ENCODE measurements around the gene PPCDC. TPM values are rescaled to one million over a fixed set of nuclear protein-coding genes. Genes with fewer than 3 reads are reported as not detected.
"Not testable (repeated sequence)": the region's sequence is repeated elsewhere in the genome, so short reads cannot be mapped to it uniquely, and the experiment has no call there.

PPCDC gene
- total RNA-seq, 4 donors from 2014 or later = 8.4 to 63.5 (median 20.5) TPM

DNA sequence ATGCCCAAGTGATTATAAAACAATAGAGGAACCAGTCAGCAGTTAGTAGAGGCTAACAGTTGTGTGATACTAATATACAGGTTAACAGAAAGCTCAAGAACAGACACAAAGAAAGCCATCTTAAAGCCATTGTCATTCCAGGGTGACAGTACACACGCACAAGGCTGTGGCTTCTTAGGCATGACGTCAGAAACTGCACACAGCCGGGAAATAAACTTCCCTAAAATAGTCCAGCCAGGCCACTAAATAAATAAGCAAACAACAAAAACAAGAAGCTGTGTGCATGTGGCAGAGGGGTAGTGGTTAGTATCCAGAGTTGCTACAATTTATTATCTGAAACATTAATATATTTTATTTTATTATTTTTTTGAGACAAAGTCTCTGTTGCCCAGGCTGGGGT is 49.8 kb downstream of the PPCDC start:
- no peak overlapping the region for H3K27ac ChIP-seq
- DNase-seq = peak in 1 of 3 donors; percentile 52
- peaks cover 0 to 6% (median 0%) of the 10 kb centered on the region in 4 donors for H3K4me1 ChIP-seq

DNA sequence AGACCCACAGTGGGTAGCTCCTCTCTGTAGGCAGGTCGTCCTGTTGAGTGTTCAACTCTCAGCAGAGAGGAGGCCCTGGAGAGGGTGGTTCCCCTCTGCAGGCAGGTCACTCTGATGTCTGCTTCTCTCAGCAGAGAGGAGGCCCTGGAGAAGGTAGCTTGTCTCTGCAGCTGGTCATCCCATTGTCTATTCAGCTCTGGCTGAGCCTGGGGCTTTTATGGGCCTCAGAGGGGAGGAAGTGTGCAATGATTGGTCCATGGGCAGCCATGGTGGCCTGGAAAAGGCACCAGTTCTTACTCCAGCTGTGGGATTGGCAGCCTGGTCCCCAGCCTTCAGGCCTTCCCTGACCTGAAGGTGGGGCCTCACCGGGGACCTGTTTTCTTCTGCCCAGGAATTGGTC is 52.9 kb downstream of the PPCDC start:
- peaks cover 0 to 5% (median 0%) of the 10 kb centered on the region in 4 donors for H3K9me3 ChIP-seq
- no peaks in the 10 kb centered on the region for H3K36me3 ChIP-seq
- no peaks in the 10 kb centered on the region for H3K27me3 ChIP-seq
- H3K27ac ChIP-seq = no peak overlapping the region
- no peaks in the 10 kb centered on the region for H3K4me1 ChIP-seq
- TF ChIP-seq POLR2A (IDR thresholded peaks at IDR 0.05) (no peak), CTCF (IDR thresholded peaks at IDR 0.05) (no peak)
- DNase-seq = peak in 1 of 3 donors; percentile 28
- no peak overlapping the region for H3K4me3 ChIP-seq

More for the DNA sequence above, 49.8 kb downstream of the PPCDC start:
- Histone ChIP-seq H3K36me3 (no peaks in the 10 kb centered on the region), H3K4me3 (no peak overlapping the region), H3K9me3 (peaks cover 0 to 5% (median 0%) of the 10 kb centered on the region in 4 donors), H3K27me3 (no peaks in the 10 kb centered on the region)
- TF ChIP-seq CTCF (IDR thresholded peaks at IDR 0.05) = no peak
- TF ChIP-seq POLR2A (IDR thresholded peaks at IDR 0.05) = no peak

- not testable (repeated sequence) for H3K36me3 ChIP-seq, H3K9me3 ChIP-seq, H3K27me3 ChIP-seq, H3K27ac ChIP-seq, H3K4me3 ChIP-seq, H3K4me1 ChIP-seq
- peak in 1 of 3 donors; percentile 44 for DNase-seq
Measured at GRCh38 chr15:75077551-75077961, 54.2 kb downstream of the PPCDC start.

DNA sequence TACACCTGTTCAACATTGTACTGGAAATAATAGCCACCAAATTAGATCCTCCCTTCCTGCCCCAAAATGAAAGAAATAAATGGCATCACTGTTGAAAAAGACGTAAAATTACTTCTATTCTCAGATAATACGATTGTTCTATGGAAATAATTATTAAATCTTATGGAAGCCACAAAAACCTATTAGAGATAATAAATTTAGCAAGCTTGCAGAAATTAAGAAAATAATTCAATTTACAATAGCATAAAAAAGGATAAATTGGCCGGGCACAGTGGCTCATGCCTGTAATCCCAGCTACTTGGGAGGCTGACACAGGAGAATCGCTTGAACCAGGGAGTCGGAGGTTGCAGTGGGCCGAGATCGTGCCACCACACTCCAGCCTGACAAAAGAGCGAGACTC is 57.8 kb downstream of the PPCDC start:
- TF ChIP-seq CTCF (IDR thresholded peaks at IDR 0.05) (no peak), POLR2A (IDR thresholded peaks at IDR 0.05) (no peak)
- H3K9me3 ChIP-seq = peaks cover 0 to 4% (median 0%) of the 10 kb centered on the region in 4 donors
- no peaks in the 10 kb centered on the region for H3K27me3 ChIP-seq
- H3K36me3 ChIP-seq = no peaks in the 10 kb centered on the region
- H3K4me3 ChIP-seq = no peak overlapping the region
- no peak overlapping the region for H3K27ac ChIP-seq
- DNase-seq = no peak
- no peaks in the 10 kb centered on the region for H3K4me1 ChIP-seq

GRCh38 chr15:75082689-75083088 is 59.3 kb downstream of the PPCDC start:
- no peak for TF ChIP-seq CTCF (IDR thresholded peaks at IDR 0.05)
- TF ChIP-seq POLR2A (IDR thresholded peaks at IDR 0.05) = no peak
- Histone ChIP-seq H3K36me3 (no peaks in the 10 kb centered on the region), H3K4me1 (no peaks in the 10 kb centered on the region), H3K27ac (no peak overlapping the region), H3K4me3 (no peak overlapping the region), H3K27me3 (no peaks in the 10 kb centered on the region), H3K9me3 (no peaks in the 10 kb centered on the region)
- no peak for DNase-seq

DNA sequence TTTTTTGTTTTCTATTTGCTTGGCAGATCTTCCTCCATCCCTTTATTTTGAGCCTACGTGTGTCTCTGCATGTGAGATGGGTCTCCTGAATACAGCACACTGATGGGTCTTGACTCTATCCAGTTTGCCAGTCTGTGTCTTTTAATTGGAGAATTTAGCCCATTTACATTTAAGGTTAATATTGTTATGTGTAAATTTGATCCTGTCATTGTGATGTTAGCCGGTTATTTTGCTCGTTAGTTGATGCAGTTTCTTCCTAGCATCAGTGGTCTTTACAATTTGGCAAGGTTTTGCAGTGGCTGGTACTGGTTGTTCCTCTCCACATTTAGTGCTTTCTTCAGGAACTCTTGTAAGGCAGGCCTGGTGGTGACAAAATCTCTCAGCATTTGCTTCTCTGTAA is 62.3 kb downstream of the PPCDC start:
- H3K9me3 ChIP-seq, H3K27ac ChIP-seq, H3K4me1 ChIP-seq, H3K36me3 ChIP-seq, H3K4me3 ChIP-seq, H3K27me3 ChIP-seq, DNase-seq: not testable (repeated sequence)
